Hematopoietic multipotent progenitor cell (in vitro differentiated cells): Measurements from ENCODE around the gene JMJD8. TPM values are rescaled to one million over a fixed set of nuclear protein-coding genes. Genes with fewer than 3 reads are reported as not detected.
A peak's percentile ranks its signal among the peaks of the same experiment; 100 is the strongest.

Experiments
- DNase-seq, 3 donors: peaks; one replicate each; pipeline ENCODE4 v3.0.0-alpha.2; 2011 to 2015; ENCODE audit warnings: low read depth in 2 of 3, low spot score in 2 of 3
- total RNA-seq: library from RNA; depleted of rRNA; stranded (reverse); fragments of >200 nt; gene quantifications from one replicate; pipeline ENCODE4 v1.2.3, GENCODE V29; 2012

The JMJD8 gene
- total RNA-seq, 1 donor: 68.9 TPM

DNA sequence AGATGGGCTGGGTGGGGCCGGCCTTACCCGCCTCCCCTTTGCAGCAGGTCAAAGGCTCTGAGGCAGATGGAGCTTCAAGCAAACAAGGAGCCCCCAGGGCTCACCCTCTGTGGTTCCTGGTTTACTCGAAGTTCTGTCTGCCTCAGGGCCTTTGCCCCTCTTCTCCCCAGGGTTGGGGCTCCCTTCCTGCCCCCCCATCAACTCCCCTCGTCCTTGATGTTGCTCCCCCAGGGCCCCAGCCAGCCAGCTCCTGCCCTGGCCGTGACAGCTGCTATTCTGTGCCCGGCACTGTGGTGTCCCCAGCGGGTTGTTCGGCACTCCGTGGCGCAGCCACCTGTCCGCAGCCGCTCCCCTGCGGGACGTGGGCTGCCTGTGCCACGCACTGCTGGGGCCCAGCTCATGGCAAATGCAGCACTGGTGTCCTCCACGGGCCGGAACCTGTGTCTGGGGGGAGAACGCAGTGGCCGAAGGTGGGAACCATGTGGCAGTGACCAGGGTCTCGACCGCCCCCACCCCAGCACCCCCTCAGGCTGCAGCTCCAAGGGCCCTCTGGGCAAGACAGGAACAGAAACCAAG, 26.5 kb upstream of the JMJD8 start:
- DNase-seq: no peak

DNA sequence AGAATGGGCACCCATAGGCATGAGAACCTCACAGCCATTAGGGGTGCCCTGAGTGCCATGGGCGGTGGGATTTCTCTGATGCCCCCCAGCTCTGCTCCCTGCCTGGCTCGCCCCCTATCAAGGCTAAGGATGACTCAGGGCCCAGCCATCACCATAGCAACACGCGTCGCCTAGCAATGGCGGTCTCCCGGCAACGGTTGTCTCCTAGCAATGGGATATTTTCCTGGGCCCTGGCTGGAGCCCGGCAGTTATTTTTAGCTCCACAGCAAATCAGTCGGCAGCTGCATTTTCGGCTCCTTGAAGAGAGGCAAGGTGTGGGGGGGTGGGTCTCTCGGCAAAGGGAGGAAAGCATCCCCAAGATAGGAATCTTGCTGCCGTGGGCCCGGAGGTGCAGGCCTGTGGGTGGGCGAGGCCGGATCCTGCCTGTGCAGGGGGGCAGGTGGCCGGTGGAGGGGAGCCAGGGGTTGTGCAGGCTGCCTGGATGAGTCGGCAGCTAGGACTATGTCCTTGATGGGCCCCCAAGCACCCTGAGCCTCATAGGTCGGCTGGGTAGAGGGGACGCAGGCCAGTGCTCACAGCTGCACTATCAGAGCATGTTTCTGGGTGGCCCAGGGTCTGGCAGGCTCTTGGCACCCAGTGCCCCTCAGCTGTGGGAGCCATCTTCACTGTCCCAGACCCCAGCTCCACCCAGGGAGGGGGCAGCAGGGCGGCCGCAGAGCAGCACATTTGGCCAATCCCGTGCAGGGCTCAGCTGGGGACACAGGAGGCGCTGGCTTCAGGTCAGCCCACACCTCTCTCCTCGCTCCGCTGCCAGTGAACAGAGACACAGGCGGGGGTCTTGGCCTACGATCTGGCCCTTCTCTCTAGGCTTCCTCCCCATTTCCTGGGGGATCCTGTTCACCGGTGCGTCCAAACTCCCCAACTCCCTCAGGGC, 25.7 kb upstream of the JMJD8 start:
- no peak for DNase-seq

DNA sequence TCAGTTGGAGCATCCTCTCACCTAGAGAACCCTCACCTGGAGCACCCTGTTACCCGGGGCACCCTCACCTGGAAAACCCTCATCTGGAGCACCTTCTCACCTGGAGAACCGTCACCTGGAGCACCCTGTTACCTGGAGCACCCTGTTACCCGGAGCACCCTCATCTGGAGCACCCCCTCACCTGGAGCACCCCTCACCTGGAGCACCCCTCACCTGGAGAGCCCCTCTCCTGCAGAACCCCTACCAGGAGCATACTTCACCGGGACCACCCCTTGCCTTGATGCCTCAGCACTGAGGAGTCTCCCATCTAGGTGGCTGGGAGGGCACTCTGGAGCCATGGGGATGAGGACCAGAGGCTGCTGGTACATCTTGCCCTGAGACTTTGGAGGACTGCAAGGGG, 24.8 kb upstream of the JMJD8 start:
- no peak for DNase-seq

DNA sequence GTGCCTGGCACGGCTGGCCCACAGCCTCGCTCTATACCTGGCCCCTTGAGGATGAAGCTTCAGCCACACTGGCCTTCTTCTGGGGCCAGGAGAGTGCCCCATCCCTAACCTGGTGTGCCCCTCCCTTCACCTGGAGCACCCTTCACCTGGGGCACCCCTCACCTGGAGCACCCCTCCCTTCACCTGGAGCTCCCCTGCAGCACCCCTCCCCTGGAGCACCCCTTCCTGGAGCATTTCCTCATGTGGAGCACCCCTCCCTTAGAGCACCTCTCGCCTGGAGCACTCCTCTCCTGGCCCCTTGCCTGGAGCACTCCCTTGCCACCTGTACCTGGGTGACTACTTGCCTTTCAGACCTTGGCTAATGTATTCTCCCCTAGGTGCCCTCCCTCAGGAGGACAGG, 23.9 kb upstream of the JMJD8 start:
- no peak for DNase-seq

DNA sequence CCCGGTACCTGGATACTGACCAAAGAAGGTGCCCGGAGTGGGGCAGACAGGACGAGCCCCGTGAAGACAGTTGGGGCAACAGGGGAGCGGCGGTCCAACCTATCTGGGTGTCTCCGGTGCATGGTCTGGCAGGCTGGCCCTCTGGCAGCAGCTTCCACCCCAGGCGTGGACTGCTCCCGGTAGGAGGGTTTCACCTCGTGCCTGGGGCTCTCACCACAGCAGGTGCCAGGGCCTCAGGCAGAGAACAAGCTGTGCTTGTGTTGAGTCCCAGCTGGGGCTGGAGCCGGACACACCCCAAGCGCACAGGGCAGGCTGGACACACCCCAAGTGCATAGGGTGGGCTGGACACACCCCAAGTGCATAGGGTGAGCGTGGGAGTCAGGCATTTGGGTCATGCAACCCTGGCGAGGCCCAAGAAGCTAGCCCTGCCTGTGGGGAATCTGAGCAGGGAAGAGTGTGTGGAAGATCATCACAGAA, 23.0 kb upstream of the JMJD8 start:
- DNase-seq: no peak

DNA sequence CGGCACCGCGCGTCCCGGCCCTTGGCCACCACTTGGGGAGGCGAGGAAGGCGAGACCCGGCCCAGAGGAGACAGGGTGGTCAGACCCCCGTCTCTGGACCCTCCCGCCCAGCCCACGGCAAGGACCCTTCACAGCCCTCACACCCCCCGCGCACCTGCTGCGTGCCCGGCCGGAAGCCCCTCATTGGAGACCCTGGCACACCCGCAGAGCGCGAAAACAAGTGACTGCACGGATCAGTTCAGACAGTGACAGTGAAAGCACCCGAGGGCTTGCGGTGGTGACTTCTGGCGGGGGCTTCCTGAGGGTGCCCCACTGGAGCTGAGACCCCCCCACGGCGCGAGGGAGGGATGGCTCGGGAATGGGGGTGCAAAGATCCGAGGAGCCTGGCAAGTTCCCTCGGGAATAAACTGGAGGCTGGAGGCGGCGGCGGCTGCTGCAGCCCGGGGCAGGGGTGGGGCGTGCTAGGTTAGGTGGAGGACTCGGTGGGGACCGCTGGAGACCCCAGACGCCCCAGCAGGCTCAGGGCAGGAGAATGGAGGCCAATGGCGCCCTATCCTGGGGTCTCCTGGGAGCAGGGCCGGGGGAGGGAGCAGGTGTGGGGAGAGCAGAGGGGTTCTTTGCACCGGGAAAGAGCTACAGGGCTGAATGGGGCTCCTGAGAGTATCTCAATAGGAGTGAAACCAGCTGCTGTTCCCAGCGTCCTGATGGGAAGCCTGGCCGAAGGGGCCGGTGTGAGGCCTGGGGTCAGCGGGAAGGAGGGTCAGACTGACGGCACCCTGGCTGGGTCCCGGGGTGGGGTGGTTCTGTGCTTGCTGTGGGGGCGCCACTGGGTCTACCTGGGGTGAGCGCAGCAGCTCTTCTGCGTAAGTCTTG, 22.3 kb upstream of the JMJD8 start:
- DNase-seq: no peak

DNA sequence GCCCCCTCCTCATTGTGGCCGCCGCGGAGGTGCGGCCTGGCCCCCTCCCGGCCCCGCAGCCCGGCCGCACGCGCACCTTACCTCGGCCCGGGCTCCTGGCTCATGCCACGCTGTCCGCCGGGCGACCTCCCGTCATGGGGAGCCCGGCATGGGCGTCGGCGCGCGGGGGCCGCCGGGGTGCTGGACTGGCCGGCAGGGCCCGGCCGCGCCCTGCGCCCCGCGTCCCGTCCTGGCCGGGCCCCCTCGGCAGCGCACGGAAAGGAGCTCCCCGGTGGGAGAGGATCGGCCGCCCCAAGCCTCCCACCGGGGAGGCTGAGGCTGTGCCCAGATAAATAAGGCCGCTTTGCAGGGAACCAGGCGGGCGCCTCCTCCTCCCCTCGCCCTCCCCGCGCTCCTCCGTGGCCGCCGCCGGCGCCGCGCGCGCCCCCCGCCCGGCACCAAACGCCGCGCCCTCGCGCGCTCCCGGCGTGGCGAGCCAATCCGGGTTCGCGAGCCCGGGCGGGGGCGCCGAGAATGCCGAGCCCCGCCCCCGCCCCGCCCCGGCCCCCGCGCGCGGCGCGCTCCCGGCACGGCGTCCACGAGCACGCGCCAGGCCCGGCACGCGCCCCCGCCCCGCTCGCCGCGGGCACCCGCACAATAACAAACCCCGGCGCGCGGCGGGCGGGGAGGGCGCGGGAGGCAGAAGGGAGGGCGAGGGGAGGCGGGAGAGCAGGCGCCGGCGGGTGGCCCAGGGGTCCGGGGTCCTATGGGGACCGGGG, 21.5 kb upstream of the JMJD8 start, which contains the start of gene FBXL16:
FBXL16 (minus strand) TSS at position 371 of the 758 bp plus-strand sequence. CDS start 8,396 bp downstream, outside the sequence.
- DNase-seq: no peak

DNA sequence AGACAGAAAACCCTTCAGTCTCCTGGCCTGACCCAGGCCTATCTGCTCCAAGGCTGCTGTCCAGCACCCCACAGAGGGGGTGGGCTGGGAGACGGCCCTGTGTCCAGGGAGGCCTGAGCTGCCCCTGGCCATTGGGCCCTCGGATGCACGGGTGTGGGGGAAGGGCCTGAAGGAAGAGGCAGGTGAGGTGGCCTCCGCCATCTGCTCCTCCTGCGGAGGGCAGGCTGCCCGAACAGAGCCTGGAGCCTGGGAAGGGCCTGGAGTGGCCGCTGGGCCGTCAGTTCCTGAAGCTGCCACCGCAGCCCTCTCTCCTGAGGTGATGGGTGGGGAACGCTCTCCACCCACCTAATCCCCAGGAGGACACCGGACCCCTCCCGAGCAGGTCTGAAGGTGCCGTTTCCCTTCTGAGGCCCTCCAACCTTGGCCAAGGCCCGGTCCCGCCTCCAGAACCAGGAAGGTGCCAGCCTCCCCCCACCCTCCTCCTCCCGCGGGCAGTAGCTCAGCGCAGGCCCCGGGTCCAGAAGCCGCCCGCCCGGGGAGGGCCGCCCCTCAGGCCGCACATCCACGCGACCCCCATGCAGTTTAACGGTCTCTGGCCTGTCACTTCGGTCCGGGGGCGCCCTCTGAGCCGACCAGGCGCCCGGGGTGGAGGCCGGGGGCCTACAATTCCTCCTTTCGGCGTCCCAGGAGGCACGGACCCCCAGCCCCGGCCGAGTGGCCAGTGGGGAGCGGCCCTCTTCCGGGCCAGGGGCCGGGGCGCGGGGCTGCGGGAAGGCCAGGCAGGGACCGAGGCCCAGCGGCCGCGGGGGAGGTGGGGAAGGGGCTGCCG, 20.6 kb upstream of the JMJD8 start:
- DNase-seq: no peak

DNA sequence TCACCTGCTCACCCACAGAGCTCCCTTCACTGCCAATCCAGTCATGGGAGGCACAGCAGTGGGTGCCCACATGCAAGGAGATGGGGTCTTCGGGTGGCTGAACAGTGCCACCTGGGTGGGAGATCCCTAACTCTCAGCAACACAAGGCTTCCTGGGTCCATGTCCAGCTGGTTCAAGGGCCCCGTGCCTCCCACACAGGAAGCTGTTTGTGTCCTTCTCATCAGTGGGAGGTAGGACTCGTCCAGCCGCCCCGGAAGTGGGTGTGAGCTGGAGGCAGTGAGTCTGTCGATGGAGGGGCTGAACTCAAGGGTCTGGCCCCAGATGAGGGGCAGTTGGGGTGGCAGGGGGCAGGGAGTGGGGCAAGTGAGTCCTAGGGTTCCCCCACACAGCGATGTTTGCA, 19.9 kb upstream of the JMJD8 start:
- DNase-seq: no peak

DNA sequence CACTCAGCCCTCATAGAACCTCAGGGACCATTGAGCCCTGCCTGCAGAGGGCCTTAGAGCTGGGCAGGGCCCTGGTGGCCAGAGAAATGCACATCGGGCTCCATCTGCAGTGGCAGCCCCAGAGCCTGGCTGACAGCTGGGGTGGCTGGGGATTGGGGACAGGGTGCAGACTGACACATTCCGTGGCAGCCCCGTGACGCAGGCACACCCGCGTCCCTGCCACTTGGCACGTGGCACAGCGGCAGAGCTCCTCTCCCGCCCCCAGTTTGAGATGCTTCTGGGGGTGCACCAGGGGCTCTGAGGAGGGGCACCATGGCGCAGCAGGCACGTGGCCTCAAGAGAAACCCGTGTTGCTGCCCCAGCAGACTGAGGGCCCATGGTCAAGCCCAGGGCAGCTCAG, 19.3 kb upstream of the JMJD8 start:
- DNase-seq: no peak

DNA sequence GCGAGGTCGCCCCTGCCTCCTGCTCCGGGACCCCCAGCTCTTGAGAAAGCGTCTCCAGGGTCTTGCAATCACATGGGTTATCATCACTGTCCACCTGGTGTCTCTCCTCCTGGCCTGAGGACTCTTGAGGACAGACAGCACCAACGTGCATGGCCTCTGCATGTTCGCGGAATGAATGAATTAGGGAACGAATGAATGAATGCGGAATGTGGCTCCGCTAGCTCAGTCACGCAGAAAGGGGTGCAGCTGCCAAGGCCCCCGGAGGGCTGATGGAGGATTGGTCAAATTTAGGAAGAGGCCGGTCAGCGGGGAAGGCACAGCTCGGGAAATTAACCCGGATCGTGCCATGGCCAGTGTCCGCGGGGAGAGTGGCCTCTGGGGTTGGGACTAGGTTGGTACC, 18.2 kb upstream of the JMJD8 start:
- no peak for DNase-seq

DNA sequence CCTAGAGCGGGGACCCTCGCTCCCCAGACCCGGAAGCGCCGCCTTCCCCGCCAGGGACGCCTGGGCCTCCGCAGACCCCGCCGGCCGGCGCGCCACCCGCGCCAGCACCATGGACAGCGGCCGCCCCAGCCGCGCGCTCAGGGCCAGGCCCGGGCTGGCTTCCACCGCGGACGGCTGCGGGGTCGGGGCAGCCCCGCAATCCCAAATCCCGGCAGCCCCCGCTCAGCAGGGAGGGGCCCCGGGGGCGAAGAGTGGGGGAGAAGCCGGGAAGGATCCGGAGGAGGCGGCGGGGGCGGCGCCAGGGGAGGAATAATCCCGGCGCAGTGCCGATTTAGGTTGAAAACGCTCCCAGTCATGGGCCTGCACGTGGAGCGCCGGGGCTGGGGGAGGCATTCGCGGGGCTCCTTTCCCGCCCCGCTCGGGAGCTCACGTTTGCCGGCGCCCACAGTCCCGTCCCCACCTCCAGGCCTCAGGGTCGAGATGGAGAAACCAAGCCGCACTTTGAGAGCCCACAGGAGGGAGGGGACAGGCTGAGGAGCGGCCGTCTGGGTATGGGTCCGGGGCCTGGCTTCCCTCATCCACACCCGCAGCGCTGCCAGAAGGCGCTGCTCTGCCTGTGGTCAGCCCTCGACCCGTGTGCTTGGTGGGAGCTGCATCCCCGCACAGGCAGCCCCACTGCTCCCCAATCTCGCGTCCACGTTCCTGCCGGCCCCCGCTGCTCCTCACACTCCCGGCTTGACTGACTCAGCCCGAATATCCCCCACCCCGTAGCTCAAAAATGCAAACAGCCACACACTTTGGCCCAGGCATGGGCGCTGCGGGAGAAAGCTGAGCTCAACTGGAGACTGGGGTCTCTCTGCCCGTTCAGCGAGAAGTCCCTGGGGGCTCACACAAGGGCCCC, 16.8 kb upstream of the JMJD8 start:
- peak in 1 of 3 donors; percentile 43 for DNase-seq

DNA sequence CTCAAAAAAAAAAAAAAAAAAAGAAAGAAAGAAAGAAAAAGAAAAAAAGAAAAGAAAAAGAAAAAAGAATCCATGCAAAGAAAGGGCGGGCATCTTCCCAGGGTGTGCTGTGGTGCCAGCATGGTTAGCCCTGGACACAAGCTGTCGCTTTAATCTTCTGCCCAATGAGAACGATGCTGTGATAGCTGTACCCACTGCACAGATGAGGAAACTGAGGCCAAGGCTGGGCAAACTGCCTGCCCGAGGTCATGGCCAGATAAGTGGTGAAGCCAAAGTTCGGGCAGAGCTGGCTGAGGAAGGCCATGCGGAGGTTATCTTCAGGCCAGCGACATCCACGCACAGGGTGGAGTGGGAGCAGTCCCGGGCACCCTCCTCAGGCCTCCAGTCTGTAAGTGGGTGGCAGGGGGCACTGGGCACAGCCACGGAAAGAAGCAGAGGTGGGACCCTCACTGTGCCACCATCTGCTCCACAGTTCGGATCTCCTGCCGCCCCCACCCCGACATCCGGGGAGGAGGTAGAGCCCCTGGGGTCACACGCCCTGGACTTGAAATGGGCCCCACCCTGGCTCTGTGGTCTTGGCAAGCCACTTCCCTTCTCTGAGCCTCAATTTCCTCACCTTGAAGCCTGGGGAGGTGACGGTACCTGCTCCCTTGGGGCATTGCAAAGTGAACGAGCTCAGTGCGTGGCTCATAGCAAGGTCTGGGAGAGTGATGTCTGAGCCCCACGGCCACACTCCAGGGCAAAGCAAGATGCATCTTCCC, 15.0 kb upstream of the JMJD8 start:
- no peak for DNase-seq

DNA sequence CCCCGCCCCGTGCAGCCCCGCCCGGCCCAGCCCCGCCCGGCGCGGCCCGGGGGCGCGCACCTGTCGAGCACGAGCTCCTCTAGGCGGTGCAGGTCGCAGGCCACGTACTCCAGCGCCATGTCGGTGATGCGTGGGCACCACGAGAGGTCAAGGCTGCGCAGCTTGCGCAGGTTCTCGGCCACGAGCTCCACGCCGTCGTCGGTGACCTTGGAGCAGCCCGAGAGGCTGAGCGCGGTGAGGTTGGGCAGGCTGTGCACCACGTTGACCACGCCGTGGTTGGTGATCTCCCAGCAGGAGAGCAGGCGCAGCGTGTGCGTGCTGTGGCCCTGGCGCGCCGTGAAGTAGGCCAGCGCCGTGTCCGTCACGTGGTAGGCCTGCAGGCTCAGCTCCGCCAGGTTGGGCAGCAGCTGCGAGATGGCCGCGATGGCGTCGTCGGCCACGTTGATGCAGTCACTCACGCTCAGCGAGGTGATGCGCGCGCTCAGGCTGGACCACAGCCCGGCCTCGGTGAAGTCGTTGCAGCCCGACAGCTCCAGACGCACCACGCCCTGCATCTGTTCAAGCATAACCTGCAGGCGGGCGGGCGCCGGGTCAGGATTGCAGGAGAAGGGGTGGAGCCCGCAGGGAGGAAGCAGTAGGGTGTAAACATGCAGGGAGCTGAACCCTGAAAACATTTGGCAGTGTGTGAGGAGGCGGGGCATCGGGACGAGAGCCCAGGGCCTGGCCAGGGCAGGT, 11.4 kb upstream of the JMJD8 start:
- peak in 1 of 3 donors; percentile 53 for DNase-seq

DNA sequence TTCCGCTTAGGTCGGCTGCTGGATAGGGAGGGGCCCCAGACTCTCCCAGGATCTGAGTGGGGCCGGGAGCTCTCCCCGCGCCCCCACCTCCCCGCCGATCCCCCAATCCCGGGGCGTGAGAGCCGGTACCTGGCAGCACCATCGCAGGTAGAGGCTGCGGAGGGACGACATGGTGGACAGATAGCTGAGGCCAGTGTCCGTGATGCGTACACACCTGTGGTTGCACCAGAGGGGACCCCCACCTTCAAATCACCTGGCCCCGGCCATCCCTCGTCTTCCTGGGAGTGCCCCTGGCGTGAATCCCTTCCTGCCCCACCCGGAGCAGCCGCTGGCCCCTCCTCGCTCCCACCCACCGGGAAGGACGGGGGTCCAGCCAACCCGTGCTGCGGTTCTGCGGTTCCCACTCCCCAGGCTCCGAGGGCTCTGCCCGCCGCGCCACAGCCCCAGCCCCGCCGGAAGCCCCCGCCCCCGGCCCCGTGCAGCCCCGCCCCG, 10.8 kb upstream of the JMJD8 start:
- DNase-seq: no peak

DNA sequence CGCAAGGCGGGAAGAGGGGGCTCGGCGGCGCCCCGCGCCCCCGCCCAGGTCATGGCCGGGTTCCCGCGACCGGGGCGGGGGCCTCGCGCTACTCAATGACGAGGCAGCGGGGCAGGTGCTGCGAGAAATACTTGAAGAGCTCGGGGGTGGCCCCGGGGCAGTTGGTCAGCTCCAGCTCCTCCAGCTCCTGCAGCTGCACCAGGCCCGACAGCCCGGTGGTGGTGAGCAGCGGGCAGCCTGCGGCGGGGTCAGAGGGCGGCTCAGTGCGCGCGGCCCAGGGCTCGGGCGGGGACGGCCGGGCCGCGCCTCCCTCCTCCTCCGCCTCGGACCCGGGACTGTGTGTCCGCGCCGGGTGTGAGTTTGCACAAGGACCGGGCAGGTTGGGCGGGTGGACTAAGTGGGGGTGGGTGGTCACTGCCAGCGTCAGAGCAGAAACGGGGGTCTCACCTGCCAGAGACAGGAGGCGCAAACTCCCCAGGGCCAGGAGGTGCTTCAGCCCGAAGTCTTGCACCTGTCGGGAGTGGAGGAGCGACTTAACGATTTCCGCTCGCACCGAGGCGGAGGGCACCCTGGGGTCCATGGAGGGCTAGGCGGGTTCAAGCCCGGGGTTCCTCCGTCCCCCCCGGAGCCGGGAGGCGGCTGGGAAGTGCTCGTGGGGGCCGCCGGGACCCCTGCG, 10.2 kb upstream of the JMJD8 start:
- DNase-seq: no peak
